GM21723 (cell line): Measurements from ENCODE around the gene HADH.
"Not testable (repeated sequence)": the region's sequence is repeated elsewhere in the genome, so short reads cannot be mapped to it uniquely, and the experiment has no call there.

Experiments
- ATAC-seq: cut with Tn5 transposase; IDR thresholded peaks from one replicate; pipeline ENCODE4 v1.9.1; 2021; ENCODE audit warnings: mild to moderate bottlenecking, moderate library complexity; ENCODE audit not compliant: unreplicated experiment

HADH gene

GRCh38 chr4:107994894-107995293, 5.2 kb downstream of the HADH start:
- no peak for ATAC-seq

DNA sequence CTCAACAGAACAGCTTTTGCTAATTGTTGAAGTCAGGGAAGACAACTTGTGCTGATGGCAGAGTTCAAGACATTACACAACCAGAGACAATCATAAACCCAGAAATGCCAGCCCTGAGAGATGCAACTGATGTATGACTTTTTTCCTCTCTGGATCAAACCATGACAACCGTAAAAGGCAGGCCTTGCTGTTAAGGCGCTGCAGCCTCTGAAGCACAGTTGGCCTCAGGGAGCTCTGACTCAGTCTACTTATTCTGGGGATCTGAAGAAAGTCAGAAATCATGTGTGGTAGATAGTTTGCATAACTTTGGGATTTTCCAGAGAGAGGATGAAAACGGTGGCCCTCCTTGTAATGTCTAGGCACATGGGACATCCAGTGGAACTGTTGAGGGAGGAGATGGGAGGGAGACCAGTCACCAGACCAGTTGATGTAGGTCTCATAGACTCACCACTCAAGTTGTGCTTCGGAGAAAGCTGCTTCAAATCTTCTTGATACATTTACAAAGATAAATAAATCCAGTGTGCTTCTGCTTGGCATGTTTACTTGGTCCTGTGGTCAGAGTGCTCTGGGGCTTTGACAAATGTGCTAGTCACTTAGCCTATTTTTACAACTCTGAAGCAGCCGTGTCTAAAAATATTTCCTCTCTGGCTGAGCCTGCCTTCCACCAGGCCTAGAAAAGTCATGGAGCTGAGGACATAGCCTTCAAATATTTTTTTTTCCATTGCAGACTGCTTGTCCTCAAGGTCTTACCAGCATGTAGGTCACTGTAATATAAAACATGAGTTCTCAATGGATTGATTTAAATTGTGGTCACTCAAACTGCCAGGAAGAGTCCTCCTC, 7.5 kb downstream of the HADH start:
- ATAC-seq = no peak

DNA sequence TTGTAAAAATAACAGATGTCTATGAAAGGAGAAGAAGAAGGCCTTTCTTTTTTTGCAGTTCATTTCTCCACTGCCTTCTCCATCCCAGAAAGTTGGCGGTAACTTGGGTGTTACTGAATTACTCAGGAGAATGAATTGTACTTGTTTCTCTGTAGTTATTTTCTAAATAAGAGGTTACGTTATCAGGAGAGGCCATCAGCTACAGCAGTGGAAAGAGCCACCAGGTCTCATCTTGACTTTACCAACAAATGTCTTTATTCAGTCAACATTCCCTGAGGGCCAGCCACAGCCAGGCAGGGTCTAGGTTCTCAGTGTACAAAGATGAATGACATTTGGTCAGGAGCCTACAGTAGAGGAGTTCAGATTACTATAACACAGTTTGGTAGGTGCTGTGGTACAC, 8.1 kb downstream of the HADH start:
- ATAC-seq = no peak

- ATAC-seq = no peak
These were observed 10.3 kb downstream of the HADH start for GRCh38 chr4:107999932-108000539.

- ATAC-seq = no peak
These were observed 11.9 kb downstream of the HADH start for GRCh38 chr4:108001540-108002135.

DNA sequence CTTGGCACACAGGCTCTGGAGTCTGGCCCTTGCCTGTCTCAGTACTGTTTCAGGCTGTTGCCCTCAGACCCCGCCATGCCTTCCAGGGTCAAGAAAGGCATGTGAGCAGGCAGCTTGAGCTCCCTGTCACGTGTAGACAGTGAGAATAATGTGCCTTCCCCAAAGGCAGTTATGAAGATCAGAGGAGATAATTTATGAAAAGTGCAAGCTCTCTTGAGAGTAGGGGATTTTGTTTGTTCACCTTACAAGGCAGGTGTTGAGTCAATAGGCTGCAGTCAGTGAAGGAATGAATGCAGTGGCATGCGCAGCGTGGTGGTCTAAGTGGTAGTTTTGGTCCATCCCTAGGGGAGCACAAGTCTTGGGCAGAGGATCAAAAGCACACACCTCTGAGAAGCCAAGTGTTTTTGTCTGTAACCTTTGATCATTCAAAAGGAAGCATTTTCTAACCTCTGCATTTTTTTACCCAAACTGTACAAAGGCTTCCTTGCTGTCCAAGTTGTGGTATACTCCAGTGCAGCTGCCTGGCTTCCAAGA, 14.4 kb downstream of the HADH start:
- ATAC-seq = no peak

GRCh38 chr4:108004646-108005045, 15.0 kb downstream of the HADH start:
- ATAC-seq = no peak

DNA sequence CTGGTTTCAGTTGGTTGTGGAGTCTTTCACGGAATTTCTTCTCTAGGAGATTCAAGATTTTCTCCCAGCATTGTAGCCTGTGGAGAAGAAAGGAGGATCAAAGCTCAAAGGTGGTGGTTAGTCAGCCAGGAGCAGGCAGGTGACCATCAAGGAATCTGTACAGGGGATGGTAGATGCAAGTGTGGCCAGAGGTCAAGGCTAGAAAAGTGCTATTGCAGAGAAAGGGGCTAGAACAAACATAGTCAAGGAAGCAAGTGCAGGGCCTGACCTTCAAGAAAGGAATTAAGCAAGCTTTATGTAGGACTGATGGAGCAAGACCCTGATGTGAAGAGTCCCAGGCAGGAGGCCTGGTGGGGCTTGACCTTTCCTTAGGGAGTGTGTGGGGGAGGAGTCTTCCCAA, 16.1 kb downstream of the HADH start:
- no peak for ATAC-seq

DNA sequence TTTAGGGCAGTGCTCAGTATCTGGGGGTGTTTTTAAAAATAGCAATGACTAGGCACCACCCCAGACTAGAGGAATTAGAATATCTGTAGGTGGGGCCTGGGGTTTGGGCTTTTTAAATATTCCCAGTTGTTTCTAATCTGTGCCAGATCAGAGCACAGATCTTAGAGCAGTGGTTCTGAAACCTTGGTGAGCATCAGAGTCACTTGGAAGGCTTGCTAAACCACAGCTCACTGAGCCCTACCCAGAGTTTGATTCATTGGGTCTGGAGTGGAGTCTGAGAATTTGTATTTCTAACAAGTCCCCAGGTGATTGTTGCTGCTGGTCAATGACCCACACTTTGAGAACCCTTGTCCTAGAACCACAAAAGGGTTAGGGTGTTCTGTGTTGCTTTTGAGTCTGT, 16.7 kb downstream of the HADH start:
- no peak for ATAC-seq

GRCh38 chr4:108007984-108008383, 18.3 kb downstream of the HADH start:
- no peak for ATAC-seq

DNA sequence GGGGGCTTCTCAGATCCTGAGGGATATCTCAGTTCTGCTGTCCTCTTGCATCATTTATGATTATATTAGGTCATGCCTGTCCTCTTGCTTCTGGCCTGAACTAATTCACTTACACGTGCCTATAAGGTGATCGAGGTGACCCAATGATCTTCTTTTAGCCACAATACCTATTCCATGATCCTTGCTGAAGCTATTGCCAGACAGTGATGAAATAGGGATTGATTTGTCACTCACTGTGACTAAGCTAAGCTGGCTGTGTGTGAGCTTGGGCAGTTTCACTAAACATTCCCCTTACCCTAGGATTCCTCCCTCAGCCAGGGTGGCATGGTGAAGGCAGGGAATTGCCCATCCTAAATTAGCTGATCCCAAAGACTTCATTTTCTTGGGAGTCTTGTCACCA, 19.0 kb downstream of the HADH start:
- ATAC-seq = no peak

DNA sequence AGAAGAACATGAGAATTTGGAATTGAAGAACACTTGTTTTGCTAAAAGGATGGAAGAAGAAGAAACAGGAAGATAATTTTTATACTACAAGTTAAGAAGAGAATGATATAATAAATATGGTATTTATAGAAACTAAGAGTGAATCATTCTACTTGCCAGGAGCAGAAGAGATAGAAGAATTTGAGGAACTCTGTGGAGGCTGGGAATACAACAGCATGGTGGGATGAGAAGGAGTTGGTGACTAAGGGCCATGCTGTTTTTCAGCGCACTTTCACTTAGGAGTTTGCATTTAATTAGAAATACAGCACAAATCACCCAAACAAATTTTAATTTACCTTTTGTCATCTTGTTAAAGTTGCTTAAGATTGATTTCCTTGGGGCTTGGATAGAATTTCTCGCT, 20.5 kb downstream of the HADH start:
- no peak for ATAC-seq

DNA sequence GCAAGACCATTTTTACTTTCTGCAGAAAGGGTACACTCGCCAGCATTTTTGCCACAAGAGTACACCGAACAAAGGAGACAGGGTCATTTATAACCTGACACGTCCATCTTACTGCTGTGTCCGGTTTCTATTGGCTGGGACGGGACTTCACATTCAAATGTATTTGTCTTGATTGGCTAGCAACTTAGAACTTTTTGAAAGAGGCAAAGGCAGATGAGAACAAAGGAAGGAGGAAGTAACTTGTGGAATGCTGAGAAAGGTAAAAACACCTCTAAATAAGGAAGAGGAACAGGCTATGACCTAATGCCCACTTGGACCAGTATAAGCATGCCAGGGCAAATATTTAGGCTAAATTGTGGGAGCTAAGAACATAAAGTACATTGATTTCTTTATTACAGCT, 22.7 kb downstream of the HADH start:
- not testable (repeated sequence) for ATAC-seq

- ATAC-seq = no peak
These were observed 23.6 kb downstream of the HADH start for GRCh38 chr4:108013327-108013726.

DNA sequence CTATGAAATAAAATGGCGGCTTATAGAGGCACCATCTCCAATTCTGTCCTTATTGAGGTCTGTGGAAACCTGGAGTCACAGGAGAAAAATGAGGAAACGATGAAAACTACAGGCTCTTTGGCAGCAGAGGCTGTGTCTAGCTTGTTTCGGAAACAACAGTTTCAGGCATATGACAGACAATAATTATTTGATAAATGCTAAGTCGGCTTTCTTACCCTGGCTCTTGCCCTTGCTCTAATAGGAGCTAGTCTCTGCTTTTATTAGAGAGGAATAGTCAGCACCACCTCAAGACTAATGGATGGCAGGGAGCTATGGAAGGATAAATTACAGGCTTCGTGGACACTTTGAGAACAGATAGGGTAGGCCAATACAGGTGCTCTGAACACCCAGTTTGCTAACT, 24.3 kb downstream of the HADH start:
- no peak for ATAC-seq

- ATAC-seq = peak; percentile 89
These were observed 28.6 kb downstream of the HADH start for GRCh38 chr4:108018040-108018883.

GRCh38 chr4:108018884-108019187, 29.1 kb downstream of the HADH start:
- ATAC-seq = no peak

DNA sequence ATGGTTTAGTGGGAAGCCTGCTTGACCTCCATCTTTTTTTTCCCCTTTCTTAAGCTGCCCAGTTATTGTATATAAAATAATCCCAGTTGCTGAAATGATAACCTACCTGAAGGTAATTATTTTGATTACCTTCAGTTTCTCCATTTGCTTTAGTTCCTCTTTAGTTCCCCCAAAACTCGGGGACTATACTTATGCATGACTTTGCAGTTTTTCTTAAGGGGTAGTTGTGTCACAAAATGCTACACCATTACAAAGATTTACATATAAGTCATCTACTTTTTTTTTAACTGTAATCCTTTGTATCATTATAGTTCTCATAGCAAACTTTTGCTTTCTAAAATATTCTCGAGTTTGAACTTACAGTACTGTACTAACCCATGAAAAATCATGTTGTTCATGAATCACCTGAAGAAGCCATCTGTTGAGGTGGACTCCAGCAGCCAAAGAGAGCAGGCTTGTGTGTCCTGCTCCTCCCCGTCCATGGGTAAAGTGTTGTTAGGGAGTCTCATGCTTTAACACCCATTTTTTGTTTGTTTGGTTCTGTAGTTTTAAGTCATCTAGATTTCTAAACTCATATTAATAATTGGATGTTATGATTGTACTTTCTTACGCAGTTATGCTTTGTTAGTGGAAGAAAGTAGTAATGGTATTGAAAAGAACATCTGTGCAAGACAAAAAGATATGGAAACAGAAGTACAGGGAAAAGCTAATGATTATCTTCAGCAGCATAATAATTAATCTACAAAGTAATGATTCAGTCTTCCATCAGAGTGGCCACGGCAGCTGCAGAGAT, 34.6 kb downstream of the HADH start:
- ATAC-seq = no peak

DNA sequence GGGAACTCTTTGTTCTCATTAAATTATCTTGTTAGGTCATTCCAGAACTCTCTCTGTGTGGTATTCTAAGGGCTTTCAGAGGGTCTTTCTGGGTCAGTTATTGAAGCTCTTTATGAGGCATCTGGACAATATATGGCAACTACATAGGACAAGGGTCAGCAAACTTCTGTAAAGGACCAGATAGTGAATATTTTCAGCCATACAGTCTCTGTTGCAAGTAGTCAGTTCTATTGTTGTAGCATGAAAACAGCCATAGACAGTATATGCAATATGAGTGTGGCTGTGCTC, 35.1 kb downstream of the HADH start:
- no peak for ATAC-seq

GRCh38 chr4:108029016-108029720, 39.5 kb downstream of the HADH start:
- ATAC-seq = no peak
